Right cardiac atrium (tissue), 5 donors: ENCODE measurements around the gene CD163L1. TPM values are rescaled to one million over a fixed set of nuclear protein-coding genes. Genes with fewer than 3 reads are reported as not detected.
A peak's percentile ranks its signal among the peaks of the same experiment; 100 is the strongest.

Source experiments
- ATAC-seq, 2 donors: fragments of 200-7000 bp; cut with Tn5 transposase; one replicate each; pipeline versions ENCODE4 v1.8.0 to v1.9.1; 2020; ENCODE audit warnings: moderate library complexity in 2 of 2, mild to moderate bottlenecking in 1 of 2
- DNase-seq, 3 donors: peaks; one replicate each; pipeline ENCODE4 v3.0.0-alpha.2; 2020
- H3K27ac ChIP-seq: one replicate; pipeline ENCODE4 v1.5.1; 2013; ENCODE audit warnings: mild to moderate bottlenecking, low read length, control low read depth, moderate library complexity
- H3K27me3 ChIP-seq: one replicate; pipeline ENCODE4 v1.6.1; 2013; ENCODE audit not compliant: control insufficient read depth, insufficient read depth
- H3K4me1 ChIP-seq: one replicate; pipeline ENCODE4 v1.6.1; 2013; ENCODE audit warnings: low read length; ENCODE audit not compliant: control insufficient read depth, insufficient read depth
- H3K4me3 ChIP-seq: one replicate; pipeline ENCODE4 v1.5.1; 2013; ENCODE audit warnings: low read length, control low read depth
- H3K9me3 ChIP-seq: one replicate; pipeline ENCODE4 v1.6.1; 2013; ENCODE audit warnings: low read length; ENCODE audit not compliant: control insufficient read depth
- WGBS: extraction: QIAGEN DNeasy Blood & Tissue Kit; methylation state at CpG from one replicate; pipeline ENCODE4 v1.1.7; 2013; 5-methylcytosine and 5-hydroxymethylcytosine counted together
- intact Hi-C, 4 donors: fragments of 100-400 bp; cut with DNase I; formaldehyde crosslinking; loops; one replicate each; pipeline versions ENCODE4 v1.11.0 to v1.14.0; 2022 to 2023
- polyA plus RNA-seq: library from polyadenylated mRNA; stranded (reverse); fragments of 200-250 nt; gene quantifications from one replicate; pipeline ENCODE4 v1.2.3, GENCODE V29; 2013
- total RNA-seq, 4 donors: library from RNA; stranded (reverse); fragmentation: NEBNext Ultra II Directional; extraction: Animal tissue kit (Norgen Biotek cat#: 25700); gene quantifications; one replicate each; pipeline ENCODE4 v1.2.1, GENCODE V29; 2021
- donor health status: healthy with polysubstance abuse.
- donor health status: DM: no; HTN: yes; CAD: no.
- donor health status: DM: no; HTN: no; CAD: no.
- donor health status: DM: no; HTN: yes; CAD: no; lungs with severe emphysema.
- donor health status: DM: yes; HTN: yes; CAD: no.

Gene CD163L1
- total and polyA plus RNA-seq, 5 donors = 0.66 to 5.7 (median 3.7) TPM

GRCh38 chr12:7403466-7403865 is 40.5 kb downstream of the CD163L1 start:
- Histone ChIP-seq H3K4me3 (no peak overlapping the region), H3K9me3 (no peaks in the 10 kb centered on the region), H3K27me3 (no peaks in the 10 kb centered on the region), H3K4me1 (no peaks in the 10 kb centered on the region), H3K27ac (no peak overlapping the region)
- intact Hi-C loops = no loop called here
- ATAC-seq (no peak), DNase-seq (no peak)
- WGBS = 79% methylated on average over 7 of the region's 7 CpGs

- Histone ChIP-seq H3K4me3 (no peak overlapping the region), H3K27ac (no peak overlapping the region), H3K9me3 (no peaks in the 10 kb centered on the region), H3K27me3 (no peaks in the 10 kb centered on the region), H3K4me1 (no peaks in the 10 kb centered on the region)
- 85% methylated on average over 1 of the region's 1 CpG for WGBS
- no peak for ATAC-seq
- DNase-seq = no peak
- intact Hi-C loops = no loop called here
Measured at GRCh38 chr12:7399089-7399488, 44.9 kb downstream of the CD163L1 start.

DNA sequence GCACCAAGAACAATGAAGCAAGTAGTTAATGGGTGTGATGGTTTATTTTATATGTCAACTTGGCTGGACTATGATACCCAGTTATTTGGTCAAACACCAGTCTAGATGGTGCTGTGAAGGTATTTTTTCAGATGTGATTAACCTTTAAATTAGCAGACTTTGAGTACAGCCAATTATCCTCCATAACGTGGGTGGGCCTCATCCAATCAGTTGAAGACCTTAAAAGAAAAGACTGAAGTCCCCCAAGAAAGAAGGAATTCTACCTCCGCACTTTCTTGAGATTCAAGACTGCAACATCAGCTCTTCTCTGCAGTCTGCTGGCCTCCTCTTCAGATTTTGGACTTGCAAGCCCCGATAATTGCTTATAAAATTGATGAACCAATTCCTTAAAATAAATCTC is 47.5 kb downstream of the CD163L1 start:
- ATAC-seq (no peak), DNase-seq (no peak)
- intact Hi-C loops = no loop called here
- no peaks in the 10 kb centered on the region for H3K4me1 ChIP-seq
- WGBS = 78% methylated on average over 3 of the region's 3 CpGs
- H3K9me3 ChIP-seq = no peaks in the 10 kb centered on the region
- no peak overlapping the region for H3K4me3 ChIP-seq
- H3K27ac ChIP-seq = no peak overlapping the region
- H3K27me3 ChIP-seq = no peaks in the 10 kb centered on the region

- intact Hi-C loops = no loop called here
- Histone ChIP-seq H3K9me3 (no peaks in the 10 kb centered on the region), H3K4me1 (no peaks in the 10 kb centered on the region), H3K27me3 (no peaks in the 10 kb centered on the region), H3K27ac (no peak overlapping the region), H3K4me3 (no peak overlapping the region)
- ATAC-seq = no peak
- peak in 1 of 3 donors; percentile 29 for DNase-seq
- 77% methylated on average over 5 of the region's 5 CpGs for WGBS
Measured at GRCh38 chr12:7395950-7396349, 48.0 kb downstream of the CD163L1 start.

GRCh38 chr12:7387289-7387688 is 56.7 kb downstream of the CD163L1 start:
- H3K4me1 ChIP-seq = no peaks in the 10 kb centered on the region
- 67% methylated on average over 1 of the region's 1 CpG for WGBS

DNA sequence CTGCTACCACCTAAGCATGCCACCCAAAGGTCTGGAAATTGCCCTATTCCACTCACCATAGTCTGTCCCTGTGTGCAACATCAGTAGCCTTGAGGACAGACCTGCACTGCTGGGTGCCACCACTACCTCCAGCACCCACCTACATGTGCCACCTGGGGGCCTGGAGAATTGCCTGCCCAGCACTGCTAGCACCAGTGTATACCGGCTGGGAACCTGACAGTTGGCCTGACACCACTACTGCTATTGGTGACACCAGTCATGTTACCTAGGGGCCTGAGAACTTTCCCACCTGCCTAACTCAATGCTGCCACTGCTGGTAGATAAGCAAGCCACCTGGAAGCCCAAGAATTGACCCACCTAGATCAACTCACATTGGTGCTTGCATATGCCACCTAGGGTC is 60.8 kb downstream of the CD163L1 start:
- no peak for ATAC-seq

More at GRCh38 chr12:7387289-7387688, 56.7 kb downstream of the CD163L1 start:
- H3K27ac ChIP-seq = no peak overlapping the region
- H3K4me3 ChIP-seq = no peak overlapping the region
- ATAC-seq (no peak), DNase-seq (no peak)
- no peaks in the 10 kb centered on the region for H3K27me3 ChIP-seq
- intact Hi-C loops = no loop called here
- no peaks in the 10 kb centered on the region for H3K9me3 ChIP-seq

GRCh38 chr12:7376196-7376595 is 67.8 kb downstream of the CD163L1 start:
- Histone ChIP-seq H3K4me1 (no peaks in the 10 kb centered on the region), H3K27me3 (no peaks in the 10 kb centered on the region), H3K4me3 (no peak overlapping the region), H3K27ac (no peak overlapping the region), H3K9me3 (no peaks in the 10 kb centered on the region)
- WGBS = 65% methylated on average over 1 of the region's 1 CpG
- intact Hi-C loops = no loop called here
- no peak for DNase-seq
- ATAC-seq = no peak

More for the DNA sequence above, 60.8 kb downstream of the CD163L1 start:
- Histone ChIP-seq H3K4me1 (no peaks in the 10 kb centered on the region), H3K4me3 (no peak overlapping the region), H3K9me3 (no peaks in the 10 kb centered on the region), H3K27ac (no peak overlapping the region), H3K27me3 (no peaks in the 10 kb centered on the region)
- intact Hi-C loops = no loop called here
- 98% methylated on average over 1 of the region's 1 CpG for WGBS
- DNase-seq = no peak

DNA sequence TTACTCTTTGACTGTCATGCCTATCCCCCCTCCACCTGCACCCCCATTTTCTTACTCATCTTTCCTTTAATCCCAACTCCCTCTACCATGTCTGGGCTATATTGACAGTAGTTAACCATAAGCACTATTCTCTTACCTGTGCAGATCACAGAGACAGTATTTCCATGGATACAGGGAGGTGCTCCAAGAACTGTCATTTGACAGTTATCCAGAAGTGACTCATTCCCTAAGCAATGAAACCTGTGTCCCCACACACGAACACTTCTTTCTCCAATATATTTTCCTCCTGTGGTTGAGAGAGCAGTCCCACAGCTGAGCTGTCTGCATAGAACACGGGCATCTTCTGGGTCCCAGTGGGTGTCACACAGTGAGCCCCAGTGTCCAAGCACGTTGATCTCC is 68.8 kb downstream of the CD163L1 start:
- no peak overlapping the region for H3K27ac ChIP-seq
- H3K4me1 ChIP-seq = no peaks in the 10 kb centered on the region
- no peaks in the 10 kb centered on the region for H3K27me3 ChIP-seq
- ATAC-seq = no peak
- H3K4me3 ChIP-seq = no peak overlapping the region
- no peaks in the 10 kb centered on the region for H3K9me3 ChIP-seq
- intact Hi-C loops = no loop called here
- WGBS = 76% methylated on average over 3 of the region's 3 CpGs
- DNase-seq = peak in 1 of 3 donors; percentile 35

DNA sequence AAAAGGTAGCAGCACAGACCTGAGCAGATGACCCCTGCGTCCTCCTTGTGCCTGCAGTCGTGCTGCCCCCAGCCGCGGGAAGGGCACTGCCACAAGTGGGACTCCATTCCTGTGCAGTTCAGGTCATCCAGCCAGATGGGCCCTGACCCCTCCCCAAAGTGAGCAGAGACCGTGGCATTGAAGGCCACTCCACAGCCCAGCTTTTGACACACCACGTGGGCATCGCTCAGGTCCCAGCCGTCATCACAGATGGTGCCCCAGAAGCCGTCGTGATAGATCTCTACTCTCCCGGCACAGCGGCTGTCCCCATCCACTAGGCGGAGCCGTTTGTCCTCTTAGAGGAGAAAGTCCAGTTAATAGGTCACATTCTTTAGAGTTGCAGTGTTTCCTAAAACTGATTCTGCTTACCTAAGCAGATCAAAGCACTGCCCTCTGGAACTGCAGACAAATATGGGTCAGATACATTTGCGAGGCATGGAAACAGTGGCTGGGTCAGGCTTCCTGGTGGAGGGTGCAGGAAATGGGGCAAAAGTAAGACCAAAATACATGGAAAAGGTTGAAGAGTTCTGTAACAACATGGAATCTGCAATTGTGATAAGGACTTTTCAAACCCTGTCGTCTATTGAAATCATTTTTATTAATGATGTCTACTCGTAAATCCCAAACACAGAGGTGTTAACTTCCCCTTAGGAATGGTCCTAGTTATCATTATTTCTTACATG is 69.4 kb downstream of the CD163L1 start:
- Histone ChIP-seq H3K9me3 (no peaks in the 10 kb centered on the region), H3K4me3 (no peak overlapping the region), H3K27me3 (no peaks in the 10 kb centered on the region), H3K27ac (no peak overlapping the region), H3K4me1 (no peaks in the 10 kb centered on the region)
- WGBS = 48% methylated on average over 17 of the region's 17 CpGs
- intact Hi-C loops = no loop called here
- DNase-seq (peak; percentile 12 to 68 (median 66)), ATAC-seq (no peak)

DNA sequence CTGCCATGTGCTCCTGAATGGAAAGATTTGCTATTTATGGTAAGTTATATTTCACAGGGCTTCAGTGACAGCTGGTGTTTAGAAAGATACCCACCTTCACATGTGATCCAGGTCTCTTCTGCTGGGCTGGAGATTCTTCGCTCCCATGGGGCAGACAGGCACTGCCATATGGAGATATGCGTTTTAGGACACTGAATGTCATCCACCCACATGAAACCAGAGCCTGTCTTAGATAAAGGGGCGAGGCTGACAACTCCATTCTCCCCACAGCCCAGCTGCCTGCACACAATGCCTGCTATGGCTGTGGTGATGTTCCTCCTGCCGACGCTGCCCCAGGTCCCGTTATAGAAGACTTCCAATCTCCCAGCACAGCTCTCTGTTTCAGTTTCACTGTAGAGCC is 70.7 kb downstream of the CD163L1 start:
- Histone ChIP-seq H3K27ac (no peak overlapping the region), H3K4me3 (no peak overlapping the region), H3K4me1 (no peaks in the 10 kb centered on the region), H3K27me3 (no peaks in the 10 kb centered on the region), H3K9me3 (no peaks in the 10 kb centered on the region)
- no peak for DNase-seq
- intact Hi-C loops = no loop called here
- ATAC-seq = no peak
- WGBS = 44% methylated on average over 6 of the region's 6 CpGs

GRCh38 chr12:7369274-7369729 is 74.7 kb downstream of the CD163L1 start:
- no peaks in the 10 kb centered on the region for H3K27me3 ChIP-seq
- no peaks in the 10 kb centered on the region for H3K4me1 ChIP-seq
- intact Hi-C loops = no loop called here
- ATAC-seq = peak; percentile 54 to 74
- 45% methylated on average over 10 of the region's 10 CpGs for WGBS
- peak; percentile 32 to 55 (median 53) for DNase-seq
- H3K9me3 ChIP-seq = no peaks in the 10 kb centered on the region
- H3K27ac ChIP-seq = no peak overlapping the region
- H3K4me3 ChIP-seq = no peak overlapping the region

- 84% methylated on average over 3 of the region's 3 CpGs for WGBS
- Histone ChIP-seq H3K4me1 (no peaks in the 10 kb centered on the region), H3K27me3 (no peaks in the 10 kb centered on the region), H3K9me3 (no peaks in the 10 kb centered on the region), H3K4me3 (no peak overlapping the region), H3K27ac (no peak overlapping the region)
- intact Hi-C loops = no loop called here
- ATAC-seq = no peak
- DNase-seq = no peak
Measured at GRCh38 chr12:7362734-7363133, 81.2 kb downstream of the CD163L1 start.
